ENCODE data around the gene RPS25.
"Not testable (repeated sequence)": the region's sequence is repeated elsewhere in the genome, so short reads cannot be mapped to it uniquely, and the experiment has no call there.

Gene RPS25

GRCh38 chr11:119021631-119022030 lies 3.5 kb upstream of the RPS25 start:
- DNase-seq (ENCODE audit: extremely low read depth, low read depth) = no peak
- no peak for TF ChIP-seq CTCF (IDR thresholded peaks at IDR 0.05; ENCODE audit: low read depth, low read length)

GRCh38 chr11:119019996-119020395 lies 1.9 kb upstream of the RPS25 start:
- TF ChIP-seq CTCF (IDR thresholded peaks at IDR 0.05; ENCODE audit: low read depth, low read length) = no peak
- DNase-seq (ENCODE audit: extremely low read depth, low read depth) = no peak

- DNase-seq (ENCODE audit: extremely low read depth, low read depth) = not testable (repeated sequence)
These were observed 766 bp downstream of the RPS25 start for GRCh38 chr11:119017377-119017776.

GRCh38 chr11:119016216-119017009 lies 1.7 kb downstream of the RPS25 start:
- no peak for TF ChIP-seq CTCF (IDR thresholded peaks at IDR 0.05; ENCODE audit: low read depth, low read length)

GRCh38 chr11:119015054-119015611 lies 3.0 kb downstream of the RPS25 start:
- no peak; the same call in 1 of the 2 replicates for TF ChIP-seq CTCF (IDR thresholded peaks at IDR 0.05; ENCODE audit: low read depth, low read length)
- no peak for DNase-seq (ENCODE audit: extremely low read depth, low read depth)

More at GRCh38 chr11:119016216-119017009, 1.7 kb downstream of the RPS25 start:
- DNase-seq (ENCODE audit: extremely low read depth, low read depth) = no peak

- no peak for DNase-seq (ENCODE audit: extremely low read depth, low read depth)
- TF ChIP-seq CTCF (IDR thresholded peaks at IDR 0.05; ENCODE audit: low read depth, low read length) = no peak
These were observed 3.8 kb downstream of the RPS25 start for GRCh38 chr11:119014209-119014924.

GRCh38 chr11:119012629-119013170 lies 5.4 kb downstream of the RPS25 start:
- TF ChIP-seq CTCF (IDR thresholded peaks at IDR 0.05; ENCODE audit: low read depth, low read length) = no peak
- DNase-seq (ENCODE audit: extremely low read depth, low read depth) = no peak

Data from AG09319 (cell line).